Myocyte (in vitro differentiated cells): ENCODE data around the gene OR7A10. TPM values are rescaled to one million over a fixed set of nuclear protein-coding genes. Genes with fewer than 3 reads are reported as not detected.
"Not testable (repeated sequence)": the region's sequence is repeated elsewhere in the genome, so short reads cannot be mapped to it uniquely, and the experiment has no call there.

Source experiments
- DNase-seq: peaks from one replicate; pipeline ENCODE4 v3.0.0-alpha.2; 2012; ENCODE audit warnings: low read depth
- total RNA-seq: library from RNA; depleted of rRNA; stranded (reverse); fragments of >200 nt; gene quantifications from 2 replicates; pipeline ENCODE4 v1.2.3, GENCODE V29; 2014

The OR7A10 gene
- total RNA-seq, 1 donor from 2014 or later, result not detected

GRCh38 chr19:14795078-14795721, 53.5 kb downstream of the OR7A10 start:
- DNase-seq, result no peak

GRCh38 chr19:14792250-14792649, 56.5 kb downstream of the OR7A10 start:
- not testable (repeated sequence) for DNase-seq

Other genes with a start within 250 kb of the OR7A10 start
- gene ADGRE3, start 174.1 kb downstream of the OR7A10 start, total RNA-seq, result not detected in 2 replicates
- gene ZNF333, start 158.9 kb downstream of the OR7A10 start, total RNA-seq, result 25.3 and 34.8 TPM in 2 replicates
- 0.47 and 1.1 TPM in 2 replicates for gene ADGRE2, start 70.4 kb downstream of the OR7A10 start, total RNA-seq
- 0.21 and 0.67 TPM in 2 replicates for gene OR7A5, start 13.7 kb downstream of the OR7A10 start, total RNA-seq
- 0.05 and 0.24 TPM in 2 replicates for gene OR7C1, start 13.7 kb downstream of the OR7A10 start, total RNA-seq
- not detected in 2 replicates for gene OR7A17, start 37.2 kb upstream of the OR7A10 start, total RNA-seq
- not detected in 2 replicates for gene OR7C2, start 92.6 kb upstream of the OR7A10 start, total RNA-seq
- not detected in 2 replicates for gene SLC1A6, start 130.9 kb upstream of the OR7A10 start, total RNA-seq
- gene CASP14, start 200.6 kb upstream of the OR7A10 start, total RNA-seq, result not detected in 2 replicates
- gene OR1I1, start 233.3 kb upstream of the OR7A10 start, total RNA-seq, result not detected in 2 replicates